HepG2 (cell line): ENCODE measurements around the gene NSD1. TPM values are rescaled to one million over a fixed set of nuclear protein-coding genes. Genes with fewer than 3 reads are reported as not detected.
A peak's percentile ranks its signal among the peaks of the same experiment; 100 is the strongest.

Experiments
- BCL3 ChIP-seq: sonication (generic); formaldehyde crosslinking; IDR thresholded peaks from 2 replicates; pipeline ENCODE4 v1.5.1; 2020; ENCODE audit warnings: mild to moderate bottlenecking, missing genetic modification reagents, moderate library complexity
- FOXC1 ChIP-seq: sonication (generic); formaldehyde crosslinking; IDR thresholded peaks from 2 replicates; pipeline ENCODE4 v1.8.0; 2022; ENCODE audit warnings: mild to moderate bottlenecking, missing genetic modification reagents, borderline replicate concordance
- IRF1 ChIP-seq: sonication (generic); formaldehyde crosslinking; IDR thresholded peaks from 2 replicates; pipeline ENCODE4 v1.4.0; 2020; ENCODE audit warnings: low read depth, mild to moderate bottlenecking, missing genetic modification reagents
- IRF2 ChIP-seq: IDR thresholded peaks from 2 replicates; pipeline ENCODE4 v1.6.1; 2018; ENCODE audit warnings: missing genetic modification reagents, missing compliant biosample characterization
- JDP2 ChIP-seq: sonication (generic); formaldehyde crosslinking; IDR thresholded peaks from 2 replicates; pipeline ENCODE4 v1.8.1; 2022; ENCODE audit warnings: missing genetic modification reagents, borderline replicate concordance
- ONECUT2 ChIP-seq: sonication (generic); formaldehyde crosslinking; IDR thresholded peaks from 2 replicates; pipeline ENCODE4 v1.4.0; 2020; ENCODE audit warnings: missing genetic modification reagents
- STAG1 ChIP-seq: sonication (generic); formaldehyde crosslinking; IDR thresholded peaks from 2 replicates; pipeline ENCODE4 v1.4.0; 2020; ENCODE audit warnings: missing genetic modification reagents
- TAF15 ChIP-seq: fragments of 200-400 bp; formaldehyde crosslinking; IDR thresholded peaks from one replicate; pipeline ENCODE4 v1.6.1; 2018; ENCODE audit warnings: mild to moderate bottlenecking, low read depth, low read length; ENCODE audit not compliant: poor library complexity, severe bottlenecking
- TEF ChIP-seq: sonication (generic); formaldehyde crosslinking; IDR thresholded peaks from 2 replicates; pipeline ENCODE4 v1.5.0; 2020; ENCODE audit warnings: missing genetic modification reagents
- TP53 ChIP-seq: sonication (generic); formaldehyde crosslinking; conservative IDR thresholded peaks from 2 replicates; pipeline ENCODE4 v1.4.0; 2020; ENCODE audit warnings: missing genetic modification reagents
- XBP1 ChIP-seq: sonication (generic); formaldehyde crosslinking; IDR thresholded peaks from 2 replicates; pipeline ENCODE4 v1.5.0; 2020; ENCODE audit warnings: missing genetic modification reagents
- ZBTB42 ChIP-seq: sonication (generic); formaldehyde crosslinking; IDR thresholded peaks from 2 replicates; pipeline ENCODE4 v1.5.0; 2020; ENCODE audit warnings: mild to moderate bottlenecking, missing genetic modification reagents
- ZC3H13 ChIP-seq: sonication (generic); formaldehyde crosslinking; IDR thresholded peaks from 2 replicates; pipeline ENCODE4 v1.8.1; 2023; ENCODE audit warnings: mild to moderate bottlenecking, missing genetic modification reagents, moderate library complexity
- ZNF446 ChIP-seq: sonication (generic); formaldehyde crosslinking; IDR thresholded peaks from 2 replicates; pipeline ENCODE4 v1.5.0; 2020; ENCODE audit warnings: mild to moderate bottlenecking, missing genetic modification reagents
- ZNF678 ChIP-seq: sonication (generic); formaldehyde crosslinking; IDR thresholded peaks from 2 replicates; pipeline ENCODE4 v1.4.0; 2020; ENCODE audit warnings: mild to moderate bottlenecking, missing genetic modification reagents
- polyA plus RNA-seq, 8 experiments: library from polyadenylated mRNA; depleted of rRNA in 3 of 8; stranded (reverse) in 7 of 8; unstranded in 1 of 8; fragments of >200 nt; fragmentation: Illumina TruSeq in 4 of 8; extraction: Trizol in 4 of 8; gene quantifications; 2 replicates each; pipeline versions ENCODE4 v1.2.1 to v1.2.3, GENCODE V29; 2011 to 2016; ENCODE audit warnings: low read depth in 4 of 8, missing spikeins in 1 of 8, mixed read lengths in 1 of 8; ENCODE audit not compliant: insufficient read depth in 1 of 8
- total RNA-seq, 5 experiments: library from RNA; depleted of rRNA; stranded (reverse); fragments of >200 nt; fragmentation: Illumina TruSeq; extraction: Trizol; gene quantifications; 2 replicates each; pipeline ENCODE4 v1.2.3, GENCODE V29; 2016; ENCODE audit warnings: low read depth in 1 of 5
- TF ChIP-seq, protein P1 (sequence below): sonication (generic); formaldehyde crosslinking; IDR thresholded peaks from 2 replicates; pipeline ENCODE4 v1.4.0; 2020; ENCODE audit warnings: missing genetic modification reagents, borderline replicate concordance
- TF ChIP-seq, protein P2 (sequence below): sonication (generic); formaldehyde crosslinking; IDR thresholded peaks from 2 replicates; pipeline ENCODE4 v1.8.0; 2022; ENCODE audit warnings: low read depth, missing genetic modification reagents
- TF ChIP-seq, protein P3 (sequence below): sonication (generic); formaldehyde crosslinking; IDR thresholded peaks from 2 replicates; pipeline ENCODE4 v1.4.0; 2020; ENCODE audit warnings: missing genetic modification reagents
- TF ChIP-seq, protein P4 (sequence below): sonication (generic); formaldehyde crosslinking; IDR thresholded peaks from 2 replicates; pipeline ENCODE4 v1.4.0; 2020; ENCODE audit warnings: mild to moderate bottlenecking, missing genetic modification reagents, borderline replicate concordance

NSD1 gene
- total and polyA plus RNA-seq, 2 of the 13 experiments (the other 11 are each of a cell fraction or from before 2014, with no cell fraction given), result 0.01 to 0.09 TPM

GRCh38 chr5:177325868-177326381 is 192.4 kb downstream of the NSD1 start (continued):
- TF ChIP-seq, protein P1, sequence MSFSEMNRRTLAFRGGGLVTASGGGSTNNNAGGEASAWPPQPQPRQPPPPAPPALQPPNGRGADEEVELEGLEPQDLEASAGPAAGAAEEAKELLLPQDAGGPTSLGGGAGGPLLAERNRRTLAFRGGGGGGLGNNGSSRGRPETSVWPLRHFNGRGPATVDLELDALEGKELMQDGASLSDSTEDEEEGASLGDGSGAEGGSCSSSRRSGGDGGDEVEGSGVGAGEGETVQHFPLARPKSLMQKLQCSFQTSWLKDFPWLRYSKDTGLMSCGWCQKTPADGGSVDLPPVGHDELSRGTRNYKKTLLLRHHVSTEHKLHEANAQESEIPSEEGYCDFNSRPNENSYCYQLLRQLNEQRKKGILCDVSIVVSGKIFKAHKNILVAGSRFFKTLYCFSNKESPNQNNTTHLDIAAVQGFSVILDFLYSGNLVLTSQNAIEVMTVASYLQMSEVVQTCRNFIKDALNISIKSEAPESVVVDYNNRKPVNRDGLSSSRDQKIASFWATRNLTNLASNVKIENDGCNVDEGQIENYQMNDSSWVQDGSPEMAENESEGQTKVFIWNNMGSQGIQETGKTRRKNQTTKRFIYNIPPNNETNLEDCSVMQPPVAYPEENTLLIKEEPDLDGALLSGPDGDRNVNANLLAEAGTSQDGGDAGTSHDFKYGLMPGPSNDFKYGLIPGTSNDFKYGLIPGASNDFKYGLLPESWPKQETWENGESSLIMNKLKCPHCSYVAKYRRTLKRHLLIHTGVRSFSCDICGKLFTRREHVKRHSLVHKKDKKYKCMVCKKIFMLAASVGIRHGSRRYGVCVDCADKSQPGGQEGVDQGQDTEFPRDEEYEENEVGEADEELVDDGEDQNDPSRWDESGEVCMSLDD (CRISPR knock-in tag), result no peak
- TF ChIP-seq ZNF678 (CRISPR knock-in tag) (no peak), JDP2 (CRISPR knock-in tag) (no peak), ZNF446 (no peak), ZC3H13 (CRISPR knock-in tag) (no peak), BCL3 (CRISPR knock-in tag) (no peak), TP53 (CRISPR knock-in tag) (no peak), ZBTB42 (CRISPR knock-in tag) (no peak), TAF15 (no peak), XBP1 (CRISPR knock-in tag) (no peak), TEF (CRISPR knock-in tag) (no peak), FOXC1 (CRISPR knock-in tag) (no peak), IRF2 (CRISPR knock-in tag) (no peak), ONECUT2 (CRISPR knock-in tag) (peak; percentile 58; the same call in 1 of the 2 replicates), IRF1 (no peak), STAG1 (CRISPR knock-in tag) (no peak)
- TF ChIP-seq, protein P2, sequence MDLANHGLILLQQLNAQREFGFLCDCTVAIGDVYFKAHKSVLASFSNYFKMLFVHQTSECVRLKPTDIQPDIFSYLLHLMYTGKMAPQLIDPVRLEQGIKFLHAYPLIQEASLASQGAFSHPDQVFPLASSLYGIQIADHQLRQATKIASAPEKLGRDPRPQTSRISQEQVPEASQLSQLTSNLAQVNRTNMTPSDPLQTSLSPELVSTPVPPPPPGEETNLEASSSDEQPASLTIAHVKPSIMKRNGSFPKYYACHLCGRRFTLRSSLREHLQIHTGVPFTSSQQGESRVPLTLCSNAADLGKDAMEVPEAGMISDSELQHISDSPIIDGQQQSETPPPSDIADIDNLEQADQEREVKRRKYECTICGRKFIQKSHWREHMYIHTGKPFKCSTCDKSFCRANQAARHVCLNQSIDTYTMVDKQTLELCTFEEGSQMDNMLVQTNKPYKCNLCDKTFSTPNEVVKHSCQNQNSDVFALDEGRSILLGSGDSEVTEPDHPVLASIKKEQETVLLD, result no peak
- TF ChIP-seq, protein P3, sequence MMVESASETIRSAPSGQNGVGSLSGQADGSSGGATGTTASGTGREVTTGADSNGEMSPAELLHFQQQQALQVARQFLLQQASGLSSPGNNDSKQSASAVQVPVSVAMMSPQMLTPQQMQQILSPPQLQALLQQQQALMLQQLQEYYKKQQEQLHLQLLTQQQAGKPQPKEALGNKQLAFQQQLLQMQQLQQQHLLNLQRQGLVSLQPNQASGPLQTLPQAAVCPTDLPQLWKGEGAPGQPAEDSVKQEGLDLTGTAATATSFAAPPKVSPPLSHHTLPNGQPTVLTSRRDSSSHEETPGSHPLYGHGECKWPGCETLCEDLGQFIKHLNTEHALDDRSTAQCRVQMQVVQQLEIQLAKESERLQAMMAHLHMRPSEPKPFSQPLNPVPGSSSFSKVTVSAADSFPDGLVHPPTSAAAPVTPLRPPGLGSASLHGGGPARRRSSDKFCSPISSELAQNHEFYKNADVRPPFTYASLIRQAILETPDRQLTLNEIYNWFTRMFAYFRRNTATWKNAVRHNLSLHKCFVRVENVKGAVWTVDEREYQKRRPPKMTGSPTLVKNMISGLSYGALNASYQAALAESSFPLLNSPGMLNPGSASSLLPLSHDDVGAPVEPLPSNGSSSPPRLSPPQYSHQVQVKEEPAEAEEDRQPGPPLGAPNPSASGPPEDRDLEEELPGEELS, result 0 out of 2 replicates have a peak, but pooled peaks have one; percentile 29
- TF ChIP-seq, protein P4, sequence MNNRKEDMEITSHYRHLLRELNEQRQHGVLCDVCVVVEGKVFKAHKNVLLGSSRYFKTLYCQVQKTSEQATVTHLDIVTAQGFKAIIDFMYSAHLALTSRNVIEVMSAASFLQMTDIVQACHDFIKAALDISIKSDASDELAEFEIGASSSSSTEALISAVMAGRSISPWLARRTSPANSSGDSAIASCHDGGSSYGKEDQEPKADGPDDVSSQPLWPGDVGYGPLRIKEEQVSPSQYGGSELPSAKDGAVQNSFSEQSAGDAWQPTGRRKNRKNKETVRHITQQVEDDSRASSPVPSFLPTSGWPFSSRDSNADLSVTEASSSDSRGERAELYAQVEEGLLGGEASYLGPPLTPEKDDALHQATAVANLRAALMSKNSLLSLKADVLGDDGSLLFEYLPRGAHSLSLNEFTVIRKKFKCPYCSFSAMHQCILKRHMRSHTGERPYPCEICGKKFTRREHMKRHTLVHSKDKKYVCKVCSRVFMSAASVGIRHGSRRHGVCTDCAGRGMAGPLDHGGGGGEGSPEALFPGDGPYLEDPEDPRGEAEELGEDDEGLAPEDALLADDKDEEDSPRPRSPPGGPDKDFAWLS (CRISPR knock-in tag), result no peak
